ENCODE results near the gene MTARC1.

Gene MTARC1

GRCh38 chr1:220786337-220787068, at the start of gene MTARC1:
Gene MTARC1, plus strand, starts transcription at chr1:220786913. Its CDS starts 32 bp downstream, at chr1:220786945.
- DNase-seq, result peak in 41 of 42 donors; percentile 29 to 83 (median 64)
- intact Hi-C loops (cut with DNase I), result no loop called here

DNA sequence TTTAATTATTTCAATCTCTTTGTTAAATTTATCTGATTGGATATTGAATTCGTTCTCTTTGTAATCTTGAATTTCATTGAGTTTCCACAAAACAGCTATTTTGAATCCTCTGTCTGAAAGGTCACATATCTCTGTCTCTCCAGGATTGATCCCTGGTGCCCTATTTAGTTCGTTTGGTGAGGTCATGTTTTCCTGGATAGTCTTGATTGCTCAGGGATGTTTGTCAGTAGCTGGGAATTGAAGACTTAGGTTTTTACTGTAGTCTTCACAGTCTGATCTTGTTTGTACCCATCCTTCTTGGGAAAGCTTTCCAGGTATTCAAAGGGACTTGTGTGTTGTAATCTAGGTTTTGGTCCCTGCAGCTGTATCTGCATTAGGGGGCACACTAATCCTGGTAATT, 45.4 kb upstream of the MTARC1 start:
- intact Hi-C loops (cut with DNase I), result no loop called here
- no peak for DNase-seq

- no peak for DNase-seq
- intact Hi-C loops (cut with DNase I), result no loop called here
Observed at GRCh38 chr1:220741825-220742224, 44.9 kb upstream of the MTARC1 start.

GRCh38 chr1:220742520-220742919, 44.2 kb upstream of the MTARC1 start:
- intact Hi-C loops (cut with DNase I), result no loop called here
- no peak for DNase-seq

DNA sequence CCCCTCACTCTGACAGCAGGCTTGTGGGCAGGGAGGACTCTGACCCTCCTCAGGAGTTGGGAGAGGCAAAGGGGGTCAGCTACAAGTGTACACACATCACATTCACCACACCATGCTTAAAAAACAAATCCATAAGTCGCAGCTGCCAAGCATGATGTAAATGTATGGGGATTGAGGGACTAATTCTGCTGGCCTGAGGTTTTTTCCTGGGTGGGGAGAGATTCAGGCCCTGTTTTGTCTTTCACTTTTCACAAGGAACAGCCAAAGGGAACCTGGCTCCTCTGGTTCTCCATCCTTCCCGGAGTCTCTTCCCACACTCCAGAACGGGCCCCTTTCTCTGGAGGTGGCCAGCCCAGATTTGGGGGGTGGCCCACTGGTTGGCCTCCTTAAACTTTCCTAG, 39.9 kb upstream of the MTARC1 start:
- DNase-seq, result peak in 1 of 42 donors; percentile 19
- intact Hi-C loops (cut with DNase I), result no loop called here

GRCh38 chr1:220747437-220748088, 39.1 kb upstream of the MTARC1 start:
- intact Hi-C loops (cut with DNase I), result no loop called here
- peak in 2 of 42 donors; percentile 17 to 31 for DNase-seq

DNA sequence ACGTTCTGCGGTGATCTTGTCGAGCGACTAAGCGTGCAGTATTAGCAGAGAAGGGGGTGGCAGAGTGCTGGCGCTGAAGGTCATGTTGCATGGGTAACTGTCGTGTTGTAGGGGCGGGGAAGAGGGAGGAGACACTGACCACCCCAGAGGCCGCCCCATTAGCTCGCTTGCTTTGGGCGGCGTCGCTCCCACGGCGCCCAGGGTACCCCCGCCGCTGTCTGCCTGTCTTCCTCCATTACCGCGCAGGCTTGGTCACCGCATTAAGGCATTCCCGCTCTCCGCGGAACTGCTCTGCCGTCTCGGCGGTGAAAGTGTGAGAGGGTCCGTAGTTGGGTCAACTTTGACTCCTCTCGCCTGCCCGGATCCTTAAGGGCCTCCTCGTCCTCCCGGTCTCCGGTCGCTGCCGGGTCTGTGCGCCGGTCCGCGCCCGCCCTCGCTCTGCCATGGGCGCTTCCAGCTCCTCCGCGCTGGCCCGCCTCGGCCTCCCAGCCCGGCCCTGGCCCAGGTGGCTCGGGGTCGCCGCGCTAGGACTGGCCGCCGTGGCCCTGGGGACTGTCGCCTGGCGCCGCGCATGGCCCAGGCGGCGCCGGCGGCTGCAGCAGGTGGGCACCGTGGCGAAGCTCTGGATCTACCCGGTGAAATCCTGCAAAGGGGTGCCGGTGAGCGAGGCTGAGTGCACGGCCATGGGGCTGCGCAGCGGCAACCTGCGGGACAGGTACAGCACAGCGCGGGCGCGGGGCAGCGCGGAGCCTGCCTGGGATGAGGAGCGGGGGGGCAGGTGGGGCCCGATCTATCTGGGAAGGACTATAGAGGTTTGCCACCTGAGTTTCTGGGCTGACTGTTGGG, 38.4 kb upstream of the MTARC1 start, which contains the start of gene MTARC2:
Gene MTARC2 (plus strand): TSS at position 234 of the 846 bp plus-strand sequence. CDS start 210 bp downstream, at position 444.
- intact Hi-C loops (cut with DNase I), result no loop called here
- peak; percentile 14 to 74 (median 52) for DNase-seq

GRCh38 chr1:220748936-220749335, 37.8 kb upstream of the MTARC1 start:
- DNase-seq, result peak in 1 of 42 donors; percentile 31
- intact Hi-C loops (cut with DNase I), result no loop called here

GRCh38 chr1:220750131-220750515, 36.6 kb upstream of the MTARC1 start:
- intact Hi-C loops (cut with DNase I), result no loop called here
- peak in 2 of 42 donors; percentile 20 to 31 for DNase-seq

- intact Hi-C loops (cut with DNase I), result no loop called here
- DNase-seq, result peak in 2 of 42 donors; percentile 20 to 28
Observed at GRCh38 chr1:220751111-220751510, 35.6 kb upstream of the MTARC1 start.

DNA sequence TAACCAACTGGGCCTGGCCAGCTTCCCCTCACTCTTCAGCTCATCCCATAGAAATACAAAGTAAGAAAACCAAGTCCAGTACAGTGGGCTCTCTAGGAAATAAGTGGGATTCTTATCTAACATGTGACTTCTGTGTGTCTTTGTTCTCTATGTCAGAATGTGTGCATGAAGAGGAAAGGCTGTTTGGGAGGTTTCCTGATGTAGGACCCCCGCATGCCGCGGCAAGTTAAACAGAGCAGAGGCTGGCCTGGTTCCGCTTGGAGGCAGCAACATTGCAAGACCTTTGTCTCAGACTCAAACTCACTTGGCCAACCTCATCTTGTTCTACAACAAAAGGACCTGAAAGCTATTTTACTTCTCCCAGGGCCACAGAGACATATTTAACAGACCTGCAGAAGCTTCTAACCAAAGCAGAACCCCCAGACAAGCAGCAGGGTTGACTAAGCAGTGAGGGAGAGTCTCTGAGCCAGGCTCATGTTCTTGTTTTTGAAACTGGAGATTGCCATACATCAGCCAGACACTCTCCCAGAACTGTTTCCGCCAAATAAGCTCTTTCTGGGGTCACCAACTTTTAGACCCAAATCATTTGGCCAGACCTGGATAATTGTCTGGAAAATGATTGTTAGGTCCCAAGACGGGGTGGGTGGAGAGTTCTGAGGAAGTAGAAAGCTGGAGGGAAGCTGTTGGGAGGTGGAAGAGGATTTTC, 32.3 kb upstream of the MTARC1 start:
- peak in 2 of 42 donors; percentile 24 to 34 for DNase-seq
- intact Hi-C loops (cut with DNase I), result no loop called here

DNA sequence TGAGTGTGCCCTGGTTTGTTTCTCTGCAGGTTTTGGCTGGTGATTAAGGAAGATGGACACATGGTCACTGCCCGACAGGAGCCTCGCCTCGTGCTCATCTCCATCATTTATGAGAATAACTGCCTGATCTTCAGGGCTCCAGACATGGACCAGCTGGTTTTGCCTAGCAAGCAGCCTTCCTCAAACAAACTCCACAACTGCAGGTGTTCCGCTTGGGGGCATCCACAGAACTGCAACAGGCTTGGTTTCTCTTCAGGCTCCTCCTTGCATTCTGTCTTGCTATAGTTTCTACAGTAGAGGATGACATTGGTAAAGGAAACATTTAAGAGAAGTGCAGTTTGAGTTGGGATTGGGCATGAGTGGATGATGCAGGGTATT, 31.8 kb upstream of the MTARC1 start:
- intact Hi-C loops (cut with DNase I), result no loop called here
- no peak for DNase-seq

DNA sequence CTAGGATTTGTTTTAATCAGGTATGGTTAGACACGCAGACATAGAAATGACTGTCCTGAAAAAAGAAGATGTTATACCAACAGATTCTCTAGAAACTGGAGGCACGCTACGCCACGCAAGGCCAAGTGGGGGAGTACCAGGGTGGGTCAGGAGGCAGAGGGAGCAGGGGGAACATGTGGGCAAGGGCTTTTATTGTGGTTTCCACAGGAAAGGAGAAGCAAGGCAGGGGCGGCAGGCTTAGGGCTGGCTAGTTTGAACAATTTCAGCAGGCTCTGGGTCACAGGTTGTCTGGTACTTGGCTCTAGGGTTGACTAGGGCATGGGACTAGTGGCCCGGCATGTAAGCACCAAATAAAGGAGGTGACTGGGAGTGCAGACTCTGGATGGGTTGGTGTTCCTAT, 31.4 kb upstream of the MTARC1 start:
- DNase-seq, result peak in 1 of 42 donors; percentile 18
- intact Hi-C loops (cut with DNase I), result no loop called here

GRCh38 chr1:220757441-220757840, 29.3 kb upstream of the MTARC1 start:
- DNase-seq, result peak in 2 of 42 donors; percentile 15 to 16
- intact Hi-C loops (cut with DNase I), result no loop called here

DNA sequence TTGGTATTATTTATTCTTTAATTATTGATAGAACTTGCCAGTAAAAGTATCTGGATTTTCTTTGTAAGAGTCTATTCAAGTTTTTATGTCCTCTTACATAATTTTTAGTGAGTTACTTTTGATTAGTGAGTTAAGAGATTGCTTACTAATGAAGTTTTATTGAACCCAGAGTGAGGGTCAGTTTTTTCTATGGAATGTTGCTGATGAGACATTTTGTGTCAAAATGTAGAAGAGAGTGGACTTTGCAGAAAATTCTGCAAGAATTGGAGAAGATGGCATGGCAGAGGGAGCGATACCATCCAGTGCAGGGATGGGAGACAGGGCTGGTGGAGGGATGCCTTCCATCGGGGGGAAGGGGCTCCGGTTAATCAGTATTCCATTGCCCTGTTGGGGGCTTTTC, 27.6 kb upstream of the MTARC1 start:
- peak in 1 of 42 donors; percentile 33 for DNase-seq
- intact Hi-C loops (cut with DNase I), result no loop called here

DNA sequence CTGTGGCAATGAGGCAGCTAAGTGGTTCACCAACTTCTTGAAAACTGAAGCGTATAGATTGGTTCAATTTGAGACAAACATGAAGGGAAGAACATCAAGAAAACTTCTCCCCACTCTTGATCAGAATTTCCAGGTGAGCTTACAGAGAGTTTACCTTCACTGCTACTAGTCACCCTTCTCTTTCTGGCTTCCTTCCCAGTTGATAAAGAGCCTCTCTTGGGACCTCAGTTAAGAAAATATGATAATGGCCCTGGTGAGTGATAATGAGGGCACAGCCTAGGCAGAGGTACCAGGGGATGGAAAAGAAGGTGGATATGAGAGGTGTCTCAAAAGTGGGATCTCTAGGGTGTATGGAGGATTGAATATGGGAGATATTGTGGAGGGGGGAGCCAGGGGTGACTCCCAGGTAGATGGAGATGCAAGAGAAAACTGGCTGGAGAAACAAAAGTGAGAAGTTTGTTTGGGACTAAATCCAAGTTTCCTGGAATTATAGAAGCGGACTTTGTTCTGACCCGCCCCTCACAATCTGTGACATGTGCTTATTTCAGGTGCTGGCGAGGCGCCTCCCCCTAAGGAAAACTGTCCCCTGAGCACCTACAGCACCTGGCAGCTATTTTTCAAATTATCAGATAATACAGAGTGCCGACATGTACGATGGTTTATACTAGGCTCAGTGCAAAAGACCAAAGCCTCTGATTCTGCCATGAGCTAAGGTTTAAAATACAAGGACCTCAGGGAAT, 24.9 kb upstream of the MTARC1 start:
- intact Hi-C loops (cut with DNase I), result no loop called here
- DNase-seq, result peak in 2 of 42 donors; percentile 15 to 35

DNA sequence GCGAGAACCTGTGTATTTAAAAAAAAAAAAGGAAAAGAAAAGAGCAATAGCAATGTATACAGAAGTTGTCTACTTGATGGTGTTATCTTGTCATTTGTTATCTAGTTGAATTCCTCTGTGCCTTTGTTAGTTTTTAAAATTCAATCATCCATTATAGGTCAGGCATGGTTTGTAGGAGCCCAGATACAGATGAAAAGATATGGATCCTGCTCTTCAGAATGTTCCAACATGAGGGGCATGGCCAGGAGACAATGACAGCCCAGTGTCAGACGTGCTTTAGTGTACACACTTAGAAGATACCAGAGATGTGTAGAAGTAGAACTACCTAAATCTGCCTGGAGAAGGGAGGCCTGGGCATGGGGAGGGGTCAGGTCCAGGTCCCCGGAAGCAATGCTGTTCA, 22.0 kb upstream of the MTARC1 start:
- intact Hi-C loops (cut with DNase I), result no loop called here
- no peak for DNase-seq
